A673 (cell line): ENCODE measurements around the gene ITK.

Experiments
- EZH2 ChIP-seq: fragments of 200-600 bp; sonication (generic); IDR thresholded peaks from 2 replicates; pipeline ENCODE4 v1.6.1; 2017; ENCODE audit warnings: borderline replicate concordance, low read depth, mild to moderate bottlenecking, mixed read lengths, antibody characterized with exemption, low read length; ENCODE audit not compliant: poor library complexity, severe bottlenecking
- TF ChIP-seq, protein P1 (sequence below): fragments of 300-800, 200-600 bp; sonication (generic); conservative IDR thresholded peaks from 2 replicates; pipeline ENCODE4 v1.5.1; 2017; ENCODE audit warnings: low read depth, mild to moderate bottlenecking, antibody characterized with exemption, low read length, moderate library complexity, mixed read lengths

DNA sequence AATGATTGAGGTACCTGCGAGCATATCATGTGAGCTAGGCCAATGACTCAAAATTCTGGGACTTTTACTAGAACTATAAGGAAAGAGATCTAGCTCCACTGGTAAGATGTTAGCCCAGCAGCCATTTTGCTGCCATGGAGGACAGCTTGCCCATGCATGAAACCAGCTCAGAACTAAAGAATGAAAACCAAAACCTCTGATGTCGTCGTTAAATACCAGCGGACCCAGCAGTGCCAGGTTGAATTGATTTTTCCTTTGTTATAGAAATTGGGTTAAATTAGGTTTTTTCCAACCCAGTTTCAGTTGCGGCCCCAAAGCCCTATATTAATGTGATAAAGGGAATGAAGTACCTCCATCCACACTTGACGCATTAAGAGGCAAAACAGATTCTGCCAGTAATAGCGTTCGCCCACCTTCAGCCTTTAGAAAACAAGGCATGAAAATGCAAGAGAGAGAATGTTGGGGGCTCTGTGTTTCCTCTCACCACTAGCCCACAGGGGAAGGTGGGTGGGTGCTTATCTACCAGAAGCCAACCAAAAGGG is 5.5 kb upstream of the ITK start:
- TF ChIP-seq, protein P1, sequence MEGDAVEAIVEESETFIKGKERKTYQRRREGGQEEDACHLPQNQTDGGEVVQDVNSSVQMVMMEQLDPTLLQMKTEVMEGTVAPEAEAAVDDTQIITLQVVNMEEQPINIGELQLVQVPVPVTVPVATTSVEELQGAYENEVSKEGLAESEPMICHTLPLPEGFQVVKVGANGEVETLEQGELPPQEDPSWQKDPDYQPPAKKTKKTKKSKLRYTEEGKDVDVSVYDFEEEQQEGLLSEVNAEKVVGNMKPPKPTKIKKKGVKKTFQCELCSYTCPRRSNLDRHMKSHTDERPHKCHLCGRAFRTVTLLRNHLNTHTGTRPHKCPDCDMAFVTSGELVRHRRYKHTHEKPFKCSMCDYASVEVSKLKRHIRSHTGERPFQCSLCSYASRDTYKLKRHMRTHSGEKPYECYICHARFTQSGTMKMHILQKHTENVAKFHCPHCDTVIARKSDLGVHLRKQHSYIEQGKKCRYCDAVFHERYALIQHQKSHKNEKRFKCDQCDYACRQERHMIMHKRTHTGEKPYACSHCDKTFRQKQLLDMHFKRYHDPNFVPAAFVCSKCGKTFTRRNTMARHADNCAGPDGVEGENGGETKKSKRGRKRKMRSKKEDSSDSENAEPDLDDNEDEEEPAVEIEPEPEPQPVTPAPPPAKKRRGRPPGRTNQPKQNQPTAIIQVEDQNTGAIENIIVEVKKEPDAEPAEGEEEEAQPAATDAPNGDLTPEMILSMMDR: no peak
- no peak for TF ChIP-seq EZH2
